Left lobe of liver (tissue), 2 donors: ENCODE results near the gene MDP1. TPM values are rescaled to one million over a fixed set of nuclear protein-coding genes. Genes with fewer than 3 reads are reported as not detected.
"Not testable (repeated sequence)": the region's sequence is repeated elsewhere in the genome, so short reads cannot be mapped to it uniquely, and the experiment has no call there.

Experiments used
- ATAC-seq: fragments of 200-7000 bp; cut with Tn5 transposase; one replicate; pipeline ENCODE4 v1.9.1; 2020; ENCODE audit warnings: mild to moderate bottlenecking, moderate library complexity
- DNase-seq: peaks from one replicate; pipeline ENCODE4 v3.0.0-alpha.2; 2020; ENCODE audit warnings: low spot score
- total RNA-seq: library from RNA; stranded (reverse); gene quantifications from one replicate; pipeline ENCODE4 v1.2.1, GENCODE V29; 2021
- donor health status: DM: no; HTN: no; CAD: no; lungs with moderate emphysema.
- donor health status: DM: no; HTN: yes; CAD: no.

Gene MDP1
- total RNA-seq, 1 donor from 2014 or later, result 5.0 TPM

DNA sequence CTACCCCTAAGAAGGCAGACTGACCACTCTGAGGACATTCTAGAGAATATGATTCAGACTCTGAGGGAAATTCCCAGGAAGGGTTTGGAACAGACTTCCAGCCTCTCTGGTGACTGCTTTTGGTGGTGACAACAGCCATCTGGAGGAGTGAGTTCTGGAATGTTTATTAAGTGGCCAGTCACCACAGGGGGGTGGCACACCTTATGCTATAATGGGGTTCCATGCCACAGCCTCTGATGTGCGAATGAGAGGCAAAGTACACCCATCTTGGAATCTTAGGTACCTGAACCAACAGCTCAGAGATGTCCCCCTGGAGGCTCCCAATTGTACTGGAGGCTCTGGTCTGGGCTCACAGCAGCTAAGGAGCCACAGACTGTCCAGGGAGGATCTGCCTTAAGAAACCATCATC, 36.0 kb upstream of the MDP1 start:
- DNase-seq (no peak), ATAC-seq (no peak)

DNA sequence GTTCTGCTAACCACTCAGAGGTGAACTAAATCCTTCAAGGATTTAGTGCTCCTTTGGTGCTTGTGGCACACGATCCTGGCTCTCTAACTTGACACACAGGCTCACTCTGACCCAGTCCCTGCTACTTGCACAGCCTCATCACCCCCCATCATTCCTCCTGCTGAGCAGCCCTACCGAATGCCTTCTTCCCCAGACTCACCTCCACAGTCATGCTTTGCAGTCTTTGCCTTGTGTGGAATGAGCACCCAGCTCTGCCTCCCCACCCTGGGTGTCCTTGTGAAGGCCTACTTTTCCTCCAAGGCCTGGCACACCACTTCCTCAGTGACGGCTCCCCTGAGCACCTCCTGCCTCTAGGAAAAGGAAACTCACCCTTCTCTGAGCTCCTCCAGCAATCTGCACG, 34.5 kb upstream of the MDP1 start:
- DNase-seq, result no peak
- ATAC-seq, result no peak

DNA sequence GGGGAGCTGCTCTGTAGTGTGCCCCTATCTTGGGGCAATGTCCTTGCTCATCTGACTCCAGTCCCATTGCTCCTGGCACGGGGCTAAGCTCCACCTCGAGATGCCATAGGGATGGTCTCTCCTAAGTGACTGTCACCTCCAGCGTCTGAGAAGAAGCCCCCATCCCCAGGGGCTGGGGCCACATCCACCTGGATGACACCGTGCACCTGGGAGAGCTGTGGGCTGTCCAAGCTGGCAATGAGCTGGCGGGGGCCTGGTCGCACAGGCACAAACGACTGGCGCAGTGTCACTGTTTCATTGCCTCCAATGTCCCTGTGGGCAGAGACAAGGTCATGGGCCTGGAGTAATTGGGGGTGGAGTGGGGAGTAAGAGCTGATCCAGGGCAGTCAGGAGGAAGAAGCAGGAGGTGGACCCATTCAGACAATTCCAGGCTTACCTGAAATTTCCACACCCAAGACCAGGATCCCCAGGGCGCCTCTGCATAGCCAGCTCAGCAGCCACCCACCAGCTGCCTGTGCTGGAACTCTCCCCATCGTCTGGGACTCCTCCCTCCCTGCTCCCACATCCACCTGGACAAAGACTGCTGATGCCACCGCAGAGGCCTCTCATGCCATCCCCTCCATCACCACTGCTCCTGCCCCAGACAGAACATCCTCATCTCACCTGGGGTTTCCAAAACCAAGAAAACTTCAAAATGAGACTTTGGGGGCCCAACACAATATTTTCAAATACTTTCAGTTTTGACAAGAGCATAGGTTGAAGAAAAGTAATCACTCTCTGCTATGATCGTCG, 33.6 kb upstream of the MDP1 start:
- ATAC-seq, result no peak
- no peak for DNase-seq

DNA sequence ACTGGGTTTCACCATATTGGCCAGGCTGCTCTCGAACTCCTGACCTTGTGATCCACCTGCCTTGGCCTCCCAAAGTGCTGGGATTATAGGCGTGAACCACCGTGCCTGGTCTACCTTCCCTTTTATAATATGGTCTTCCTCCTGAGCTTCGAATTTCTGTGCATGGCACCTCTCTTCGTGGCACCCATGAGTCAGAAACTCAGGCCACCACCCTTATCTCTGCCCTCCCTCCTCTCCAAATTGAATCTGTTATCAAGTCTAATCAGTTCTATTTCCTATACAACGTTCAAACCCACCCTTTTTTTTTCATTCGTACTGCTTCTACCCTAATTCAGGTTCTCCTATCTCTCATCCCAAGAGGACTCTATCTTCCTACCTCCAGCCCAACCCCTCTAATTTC, 31.6 kb upstream of the MDP1 start:
- ATAC-seq, result no peak
- DNase-seq, result no peak

DNA sequence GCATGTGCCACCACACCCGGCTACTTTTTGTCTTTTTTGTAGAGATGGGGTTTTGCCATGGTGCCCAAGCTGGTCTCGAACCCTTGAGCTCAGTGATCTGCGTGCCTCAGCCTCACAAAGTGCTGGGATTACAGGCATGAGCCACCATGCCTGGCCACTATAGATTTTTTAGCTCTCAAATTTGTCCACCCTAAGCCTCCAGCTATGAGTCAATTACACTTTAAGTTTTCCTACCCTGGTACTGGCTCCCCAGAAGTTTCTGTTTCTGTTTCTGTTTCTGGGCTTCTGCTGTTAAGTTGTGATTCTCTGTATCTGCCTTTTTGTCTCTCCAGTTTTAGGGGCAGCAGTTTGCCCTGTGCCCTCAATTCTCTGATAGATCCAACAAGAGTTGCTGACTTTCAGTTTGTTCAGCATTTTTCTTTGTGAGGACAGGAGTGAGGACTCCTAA, 30.9 kb upstream of the MDP1 start:
- no peak for ATAC-seq

DNA sequence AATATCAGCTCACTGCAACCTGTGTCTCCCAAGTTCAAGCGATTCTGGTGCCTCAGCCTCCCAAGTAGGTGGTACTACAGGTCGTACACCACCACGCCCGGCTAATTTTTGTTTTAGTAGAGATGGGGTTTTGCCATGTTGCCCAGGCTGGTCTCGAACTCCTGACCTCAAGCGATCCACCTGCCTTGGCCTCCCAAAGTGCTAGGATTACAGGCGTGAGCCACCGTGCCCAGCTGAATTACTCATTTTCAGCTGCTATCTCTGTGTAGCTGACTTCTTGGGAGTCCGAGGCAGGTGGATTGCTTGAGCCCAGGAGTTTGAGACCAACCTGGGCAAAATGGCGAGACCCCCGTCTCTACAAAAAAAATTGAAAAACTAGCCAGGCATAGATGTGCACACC, 29.5 kb upstream of the MDP1 start:
- peak; percentile 29 for DNase-seq
- ATAC-seq, result not testable (repeated sequence)

More for the DNA sequence above, 30.9 kb upstream of the MDP1 start:
- DNase-seq, result no peak

DNA sequence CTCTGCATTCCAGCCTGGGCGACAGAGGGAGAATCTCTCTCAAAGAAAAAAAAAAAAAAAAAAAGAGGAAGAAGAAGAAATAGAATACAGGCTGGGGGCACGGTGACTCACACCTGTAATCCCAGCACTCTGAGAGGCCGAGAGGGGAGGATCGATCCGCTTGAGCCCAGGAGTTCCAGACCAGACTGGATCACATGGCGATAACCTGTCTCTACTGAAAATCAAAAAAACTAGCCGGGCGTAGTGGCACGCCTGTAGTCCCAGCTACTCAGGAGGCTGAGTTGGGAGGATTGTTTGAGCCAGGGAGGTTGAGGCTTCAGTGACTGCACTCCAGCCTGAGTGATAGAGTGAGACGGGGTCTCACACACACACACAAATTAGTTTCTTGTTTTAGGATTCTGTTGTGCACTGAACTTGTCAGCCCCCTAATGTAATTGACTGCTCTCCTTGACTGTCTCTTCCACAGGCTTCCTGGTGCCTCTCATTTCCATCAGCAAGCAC, 27.5 kb upstream of the MDP1 start:
- DNase-seq, result no peak
- no peak for ATAC-seq

DNA sequence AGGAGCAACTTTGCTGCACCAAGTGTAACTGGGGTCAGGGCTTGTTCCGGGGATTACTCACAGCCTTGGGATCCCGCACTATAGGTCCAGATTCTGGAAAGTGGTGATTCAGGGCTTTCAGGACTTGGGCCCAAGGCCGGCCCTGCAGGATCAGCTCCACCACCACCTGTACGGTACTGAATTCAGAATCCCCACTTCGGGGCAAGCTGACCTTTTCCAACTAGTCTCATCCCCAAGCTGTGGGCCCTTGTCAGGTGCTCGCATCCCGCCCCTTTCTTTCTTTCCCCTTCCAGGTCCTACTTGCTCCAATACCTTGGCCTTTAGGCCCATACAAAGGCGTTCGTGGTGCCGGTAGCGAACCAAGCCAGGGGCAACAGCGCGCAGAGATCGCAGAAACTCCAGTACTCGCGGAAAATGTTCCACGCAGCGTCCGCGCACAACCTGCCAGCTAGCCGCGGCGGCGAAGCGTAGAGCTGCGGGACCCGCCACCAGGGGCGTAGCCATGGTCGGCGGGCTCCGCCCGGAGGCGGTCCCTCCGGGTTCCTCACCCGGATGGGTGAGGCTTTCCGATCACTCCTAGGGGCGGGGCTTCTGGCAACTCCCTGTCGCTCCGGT, 26.1 kb upstream of the MDP1 start:
- DNase-seq, result peak; percentile 94
- peak; percentile 91 for ATAC-seq

DNA sequence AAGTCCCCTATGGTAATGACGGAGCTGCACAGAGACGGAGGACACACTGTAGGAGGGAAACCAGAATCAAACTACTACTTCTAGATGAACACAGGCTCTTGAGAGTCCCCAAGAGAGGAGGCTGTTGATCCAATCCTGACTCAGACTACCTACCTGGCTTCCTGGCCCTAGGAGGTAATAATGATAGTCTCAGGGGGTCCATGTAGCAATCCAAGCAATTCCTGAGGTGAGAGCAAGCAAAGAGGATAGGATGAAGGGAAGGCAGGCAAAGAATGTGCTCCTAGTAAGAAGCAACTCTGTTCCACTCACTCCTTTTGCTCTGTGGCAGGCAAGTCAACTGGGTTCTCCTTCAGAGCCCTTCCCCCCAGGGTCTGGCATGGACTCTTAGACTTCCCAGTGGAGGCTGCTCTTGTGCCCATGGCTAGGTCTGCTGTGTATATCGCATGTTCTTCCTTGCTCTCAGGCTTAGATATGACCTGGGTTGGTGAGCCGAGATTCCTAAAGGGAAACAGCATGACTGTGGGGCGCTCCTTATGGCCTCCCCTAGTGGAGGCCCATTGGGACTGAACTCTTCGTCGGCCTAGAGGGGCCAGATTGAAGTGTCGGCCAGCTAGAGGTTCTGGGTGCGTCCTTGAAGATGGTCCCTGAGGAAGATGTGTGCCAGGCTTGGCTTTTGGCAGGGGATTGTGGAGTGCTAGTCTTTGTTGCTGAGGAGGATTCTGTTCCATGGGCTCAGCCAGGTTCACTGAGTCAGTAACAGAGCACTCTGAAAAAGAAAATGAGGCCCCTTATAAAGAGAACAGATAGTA, 24.4 kb upstream of the MDP1 start:
- DNase-seq (peak; percentile 41), ATAC-seq (no peak)

DNA sequence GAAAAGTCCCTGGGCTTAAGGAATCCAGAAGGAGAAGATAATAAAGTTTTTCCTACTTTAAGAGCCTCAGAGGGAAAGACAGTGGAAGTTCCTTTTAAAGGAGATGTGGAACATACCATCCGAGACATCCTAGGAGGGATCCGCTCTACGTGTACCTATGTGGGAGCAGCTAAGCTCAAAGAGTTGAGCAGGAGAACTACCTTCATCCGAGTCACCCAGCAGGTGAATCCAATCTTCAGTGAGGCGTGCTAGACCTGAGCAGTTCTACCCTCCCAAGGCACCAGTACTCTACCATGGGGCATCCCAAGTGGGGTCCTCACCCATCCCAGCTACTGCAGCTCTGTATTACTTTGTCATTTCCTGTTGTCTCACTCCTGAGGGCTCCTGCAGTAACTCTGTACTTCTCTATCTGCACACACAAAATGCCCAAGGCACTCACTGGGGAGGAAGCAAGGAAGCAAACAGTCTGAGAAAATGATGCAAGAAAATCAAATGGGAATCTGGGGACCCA, 22.7 kb upstream of the MDP1 start:
- peak; percentile 41 for DNase-seq
- ATAC-seq, result no peak

DNA sequence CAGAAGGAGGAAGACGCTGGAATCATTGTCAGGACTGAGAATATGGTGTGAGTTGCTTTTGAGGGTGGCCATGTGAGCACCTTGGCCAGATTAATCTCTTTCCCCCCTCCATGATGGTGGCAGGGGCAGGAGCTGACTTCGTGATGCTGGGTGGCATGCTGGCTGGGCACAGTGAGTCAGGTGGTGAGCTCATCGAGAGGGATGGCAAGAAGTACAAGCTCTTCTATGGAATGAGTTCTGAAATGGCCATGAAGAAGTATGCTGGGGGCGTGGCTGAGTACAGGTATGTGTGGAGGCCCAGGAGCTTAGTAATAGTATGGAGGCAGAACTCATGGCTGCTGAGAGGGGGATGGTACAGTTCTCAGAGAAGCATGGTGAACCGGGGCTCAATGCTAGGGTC, 22.3 kb upstream of the MDP1 start:
- no peak for ATAC-seq
- peak; percentile 40 for DNase-seq

DNA sequence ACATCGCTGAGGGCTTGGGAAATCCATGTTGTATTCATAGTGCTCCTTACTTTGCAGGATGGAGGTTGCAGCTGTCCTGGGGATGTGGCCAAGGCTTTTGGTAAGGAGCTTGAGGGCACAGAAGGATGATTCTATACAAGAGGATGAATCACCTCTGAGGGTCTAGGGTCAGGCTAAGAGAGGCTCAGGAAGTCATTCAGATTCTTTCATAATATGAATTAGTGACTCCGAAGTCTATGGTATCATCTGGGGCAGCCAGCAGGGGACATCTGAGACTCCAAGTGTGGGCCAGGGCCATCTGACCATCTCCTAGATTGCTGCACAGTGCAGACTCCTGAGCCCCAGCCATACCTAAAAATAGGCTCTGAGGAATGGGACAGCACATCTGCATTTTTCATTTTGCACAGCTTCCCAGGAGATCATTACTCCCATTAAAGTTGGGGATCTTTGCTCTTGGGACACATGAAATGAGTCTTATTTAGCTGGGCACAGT, 21.6 kb upstream of the MDP1 start:
- no peak for ATAC-seq
- no peak for DNase-seq

DNA sequence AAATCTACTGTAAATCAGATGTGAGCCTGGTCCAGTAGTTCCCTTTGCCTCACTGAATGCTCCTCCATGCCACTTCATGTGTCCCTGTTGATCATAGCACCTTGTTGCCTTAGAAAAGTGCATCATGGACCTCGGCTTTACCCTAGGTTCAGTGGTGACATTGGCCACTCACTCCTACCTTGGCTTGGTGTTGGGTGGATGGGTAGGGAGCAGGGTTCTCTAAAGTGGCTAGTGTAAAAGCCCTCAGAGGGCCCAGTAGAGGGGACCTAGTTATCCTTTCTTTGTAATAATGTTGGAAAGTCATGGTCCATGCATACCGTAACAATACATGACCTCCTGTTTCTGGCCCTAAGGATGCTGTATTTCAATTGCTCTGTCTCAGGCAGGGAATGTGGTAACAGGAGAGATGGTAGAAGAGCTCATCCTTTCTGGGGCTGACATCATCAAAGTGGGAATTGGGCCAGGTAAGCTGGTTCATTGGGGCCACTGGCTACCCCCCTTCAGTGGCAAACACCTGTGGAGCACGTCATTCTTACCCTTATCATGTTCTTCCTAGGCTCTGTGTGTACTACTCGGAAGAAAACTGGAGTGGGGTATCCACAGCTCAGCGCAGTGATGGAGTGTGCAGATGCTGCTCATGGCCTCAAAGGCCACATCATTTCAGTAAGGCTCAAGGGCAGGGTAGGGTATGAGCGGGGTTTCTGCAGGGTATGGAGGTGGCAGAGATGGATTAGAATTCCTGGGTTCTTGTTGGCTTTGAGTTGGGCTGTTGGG, 21.0 kb upstream of the MDP1 start:
- DNase-seq, result peak; percentile 31

DNA sequence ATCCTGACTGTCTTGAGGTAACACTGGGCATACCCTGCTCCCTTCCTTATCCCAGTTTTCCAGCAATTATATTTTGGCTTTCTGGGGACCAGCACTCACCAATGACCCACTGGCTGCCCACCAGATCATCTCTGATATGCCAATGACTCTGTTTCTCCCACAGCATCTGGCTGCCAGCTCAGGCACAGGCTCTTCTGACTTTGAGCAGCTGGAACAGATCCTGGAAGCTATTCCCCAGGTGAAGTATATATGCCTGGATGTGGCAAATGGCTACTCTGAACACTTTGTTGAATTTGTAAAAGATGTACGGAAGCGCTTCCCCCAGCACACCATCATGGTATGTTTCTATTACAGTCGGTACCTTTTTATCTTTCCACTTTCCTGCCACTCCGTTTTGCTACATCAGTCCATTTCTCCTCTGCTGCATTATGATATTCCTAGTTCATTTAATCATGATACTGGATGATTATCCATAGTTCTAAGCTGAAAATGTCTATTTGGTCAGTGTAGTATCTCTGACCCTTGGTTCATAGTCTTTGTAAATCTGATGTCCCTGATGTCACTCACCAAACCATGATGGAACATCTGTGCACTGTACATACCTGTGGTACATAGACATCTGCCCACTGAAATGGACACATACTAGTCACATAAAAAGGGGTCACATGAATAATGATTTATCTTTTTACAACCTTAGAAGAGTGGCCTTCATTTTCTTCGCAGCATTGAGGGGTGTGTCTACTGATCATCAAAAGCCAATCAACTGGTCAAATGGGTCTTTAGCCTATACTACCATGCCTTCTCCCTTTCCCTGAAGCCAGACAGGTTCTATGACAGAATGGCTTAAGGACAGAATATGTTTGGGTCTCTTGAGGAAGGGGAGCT, 20.2 kb upstream of the MDP1 start:
- peak; percentile 33 for DNase-seq
- ATAC-seq, result no peak

More for the DNA sequence above, 21.0 kb upstream of the MDP1 start:
- no peak for ATAC-seq

DNA sequence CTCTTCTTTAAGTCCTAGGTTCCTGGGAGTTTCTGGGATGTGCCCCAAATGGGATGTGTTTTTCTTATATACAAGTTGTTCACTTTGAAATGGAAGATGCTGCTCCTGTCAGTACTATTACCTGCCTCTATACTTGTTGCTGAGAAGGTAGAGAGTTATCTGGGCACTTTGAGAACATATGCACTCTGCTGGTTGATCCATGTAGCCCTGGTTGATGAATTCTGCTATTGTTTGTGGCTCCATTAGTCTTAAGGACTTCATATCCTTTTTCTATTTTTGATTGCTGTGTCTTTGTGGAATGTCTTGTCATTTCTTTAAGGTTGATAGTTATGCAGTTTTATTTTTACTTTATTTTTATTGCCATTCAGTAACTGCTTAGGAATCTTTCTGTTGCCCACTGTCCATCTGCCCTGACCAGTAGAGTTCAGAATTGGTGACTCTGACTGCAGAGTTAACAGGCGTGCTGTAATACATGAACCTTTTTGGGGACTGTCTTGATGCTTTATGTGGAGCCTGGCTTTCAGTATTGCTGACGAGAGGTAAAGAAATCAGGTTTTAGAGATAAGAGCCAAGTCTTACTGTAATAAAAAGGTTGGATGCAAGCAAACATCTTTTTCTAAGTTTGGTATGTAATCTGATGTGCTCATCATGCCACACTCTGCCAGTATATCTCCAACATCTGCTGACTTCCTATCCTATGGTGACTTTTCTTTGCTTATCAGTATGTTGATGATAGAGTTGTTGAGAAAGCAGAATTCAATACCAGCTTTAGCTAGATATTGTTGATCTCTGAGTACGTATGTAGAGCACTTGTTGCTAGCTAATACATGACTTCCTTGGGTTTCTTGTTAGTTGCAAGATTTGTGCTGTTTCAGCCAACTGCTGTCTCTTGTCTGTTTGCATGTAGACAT, 18.5 kb upstream of the MDP1 start:
- ATAC-seq, result no peak
- no peak for DNase-seq

DNA sequence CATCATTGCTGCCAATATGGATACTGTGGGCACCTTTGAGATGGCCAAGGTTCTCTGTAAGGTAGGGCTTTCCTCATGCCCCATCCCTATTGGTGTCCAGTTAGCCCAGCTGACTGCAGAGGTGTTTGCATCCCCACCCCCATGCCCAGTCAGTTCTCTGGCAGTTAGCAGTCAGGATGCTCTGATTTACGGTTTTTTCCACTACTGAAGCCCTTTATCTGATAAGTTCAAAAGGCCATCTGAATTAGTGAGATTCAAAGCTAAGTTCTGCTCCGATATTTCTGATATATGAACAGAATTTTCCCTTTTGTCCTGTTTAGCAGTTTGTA, 17.6 kb upstream of the MDP1 start:
- ATAC-seq, result no peak
- peak; percentile 37 for DNase-seq

DNA sequence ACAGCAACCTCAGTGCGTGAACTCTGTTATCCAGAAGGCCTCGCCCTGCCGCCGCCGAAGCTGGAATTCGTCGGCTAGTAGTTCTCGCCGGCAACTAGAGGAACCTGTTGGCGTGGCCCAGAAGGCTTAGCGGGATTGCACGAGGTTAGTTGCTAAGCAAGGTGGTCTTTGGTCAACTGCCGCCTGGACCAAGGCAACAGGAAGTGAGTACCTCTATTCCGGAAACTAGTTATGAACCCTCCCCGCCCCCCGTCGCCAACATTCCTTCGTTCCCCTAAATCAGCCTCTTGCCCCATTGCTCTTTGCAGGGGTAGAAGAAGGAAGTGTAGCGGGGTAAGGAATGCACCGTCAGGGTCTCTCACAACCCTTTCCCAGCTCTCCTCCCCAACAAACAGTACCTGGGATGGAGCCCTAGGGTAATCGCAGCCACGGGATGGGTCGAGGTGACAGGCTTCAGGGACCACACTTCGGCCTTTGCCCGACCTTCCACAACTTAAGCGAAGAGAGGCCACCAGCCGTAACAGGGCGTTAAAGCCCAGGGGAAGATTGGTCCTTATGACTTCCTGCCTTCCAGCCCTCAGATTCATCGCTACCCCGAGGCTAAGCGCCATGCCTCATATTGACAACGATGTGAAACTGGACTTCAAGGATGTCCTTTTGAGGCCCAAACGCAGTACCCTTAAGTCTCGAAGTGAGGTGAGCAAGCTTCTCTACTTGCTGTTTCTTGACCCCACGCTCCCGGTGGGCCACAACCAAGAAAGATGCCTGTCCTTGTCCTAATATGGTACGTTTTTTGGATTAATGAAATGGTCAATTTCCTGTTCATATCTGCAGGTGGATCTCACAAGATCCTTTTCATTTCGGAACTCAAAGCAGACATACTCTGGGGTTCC, 17.0 kb upstream of the MDP1 start, which contains the start of gene GMPR2:
TSS of gene GMPR2 (plus strand) at position 285 of the 893 bp plus-strand sequence. CDS start at position 610, 325 bp downstream.
- peak; percentile 72 for ATAC-seq
- no peak for DNase-seq
